Measurements from ENCODE around the gene DENND1B.

The DENND1B gene

GRCh38 chr1:197800379-197801110 lies 25.3 kb upstream of the DENND1B start:
- TF ChIP-seq CTCF (IDR thresholded peaks at IDR 0.05; ENCODE audit: borderline replicate concordance, control extremely low read depth, extremely low read depth, insufficient read depth, missing control alignments), result no peak
- in situ Hi-C loops (cut with MboI; ENCODE audit: low sequenced_read_pairs, unreplicated experiment), result no loop called here
- DNase-seq (ENCODE audit: low spot score), result no peak

- TF ChIP-seq CTCF (IDR thresholded peaks at IDR 0.05; ENCODE audit: borderline replicate concordance, control extremely low read depth, extremely low read depth, insufficient read depth, missing control alignments), result no peak
- in situ Hi-C loops (cut with MboI; ENCODE audit: low sequenced_read_pairs, unreplicated experiment), result no loop called here
- no peak for DNase-seq (ENCODE audit: low spot score)
Observed at GRCh38 chr1:197799271-197799670, 24.0 kb upstream of the DENND1B start.

- in situ Hi-C loops (cut with MboI; ENCODE audit: low sequenced_read_pairs, unreplicated experiment), result no loop called here
- DNase-seq (ENCODE audit: low spot score), result no peak
- no peak for TF ChIP-seq CTCF (IDR thresholded peaks at IDR 0.05; ENCODE audit: borderline replicate concordance, control extremely low read depth, extremely low read depth, insufficient read depth, missing control alignments)
Observed at GRCh38 chr1:197798492-197798891, 23.2 kb upstream of the DENND1B start.

- no peak for TF ChIP-seq CTCF (IDR thresholded peaks at IDR 0.05; ENCODE audit: borderline replicate concordance, control extremely low read depth, extremely low read depth, insufficient read depth, missing control alignments)
- in situ Hi-C loops (cut with MboI; ENCODE audit: low sequenced_read_pairs, unreplicated experiment), result no loop called here
- DNase-seq (ENCODE audit: low spot score), result no peak
Observed at GRCh38 chr1:197797010-197797409, 21.7 kb upstream of the DENND1B start.

- in situ Hi-C loops (cut with MboI; ENCODE audit: low sequenced_read_pairs, unreplicated experiment), result no loop called here
- TF ChIP-seq CTCF (IDR thresholded peaks at IDR 0.05; ENCODE audit: borderline replicate concordance, control extremely low read depth, extremely low read depth, insufficient read depth, missing control alignments), result no peak
Observed at GRCh38 chr1:197788741-197789739, 13.8 kb upstream of the DENND1B start.

GRCh38 chr1:197787623-197788536 lies 12.6 kb upstream of the DENND1B start:
- no peak for DNase-seq (ENCODE audit: low spot score)
- in situ Hi-C loops (cut with MboI; ENCODE audit: low sequenced_read_pairs, unreplicated experiment), result no loop called here
- TF ChIP-seq CTCF (IDR thresholded peaks at IDR 0.05; ENCODE audit: borderline replicate concordance, control extremely low read depth, extremely low read depth, insufficient read depth, missing control alignments), result no peak

More at GRCh38 chr1:197788741-197789739, 13.8 kb upstream of the DENND1B start:
- DNase-seq (ENCODE audit: low spot score), result no peak

Data from GM13976 (cell line).